Globus pallidus (tissue), 1 donor: ENCODE results near the gene TCEANC2.
A peak's percentile ranks its signal among the peaks of the same experiment; 100 is the strongest.
"Not testable (repeated sequence)": the region's sequence is repeated elsewhere in the genome, so short reads cannot be mapped to it uniquely, and the experiment has no call there.

Experiments used
- DNase-seq: peaks from one replicate; pipeline ENCODE4 v3.0.0-alpha.2; 2015; ENCODE audit warnings: low spot score

The TCEANC2 gene

DNA sequence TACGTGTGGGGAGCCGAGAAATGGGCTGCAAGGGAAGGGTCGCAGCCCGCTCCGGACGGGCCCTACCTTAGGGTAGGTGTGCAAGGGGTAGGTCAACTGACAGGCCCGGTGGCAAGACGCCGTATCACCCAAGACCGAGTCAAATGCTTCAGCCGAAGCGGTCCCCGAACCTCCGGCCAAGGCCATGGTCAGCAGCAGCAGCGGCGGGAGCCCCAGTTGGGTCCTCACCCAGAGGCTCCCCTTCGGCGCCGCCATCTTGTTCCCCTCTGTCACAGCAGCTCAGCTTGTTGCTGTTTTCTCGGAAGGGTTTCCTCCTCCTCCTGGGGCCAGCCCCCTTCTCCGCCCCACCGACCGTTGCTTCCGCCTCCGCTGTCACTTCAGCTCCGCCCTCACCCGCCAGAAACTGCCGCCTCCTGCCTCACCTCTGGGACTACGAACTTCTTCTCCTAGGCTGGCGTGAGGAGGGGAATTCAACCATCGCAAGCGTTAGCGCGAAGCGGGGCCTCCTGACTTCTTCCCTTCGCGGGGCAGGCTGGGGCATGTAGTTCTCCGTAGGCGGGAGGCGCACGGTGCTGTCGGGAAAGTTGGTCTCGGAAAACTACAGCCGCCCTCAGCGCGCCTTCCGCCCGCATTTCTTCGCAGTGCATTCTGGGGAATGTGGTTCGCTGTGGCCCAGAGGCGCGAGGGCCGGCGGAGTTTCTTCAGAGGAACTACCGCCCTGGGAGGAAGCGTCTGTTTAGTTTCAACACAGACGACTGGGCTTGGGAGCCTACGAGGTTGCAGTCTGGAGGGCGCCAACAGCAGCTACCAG is at the start of gene TCEANC2, which contains the start of gene TMEM59:
Gene TCEANC2, plus strand, starts transcription at position 675 of the 811 bp plus-strand sequence. CDS start 815 bp downstream, outside the sequence.
Gene TMEM59, minus strand, starts transcription at position 271 of the 811 bp plus-strand sequence. Its CDS starts 16 bp downstream, at position 255.
- DNase-seq, result peak; percentile 99

DNA sequence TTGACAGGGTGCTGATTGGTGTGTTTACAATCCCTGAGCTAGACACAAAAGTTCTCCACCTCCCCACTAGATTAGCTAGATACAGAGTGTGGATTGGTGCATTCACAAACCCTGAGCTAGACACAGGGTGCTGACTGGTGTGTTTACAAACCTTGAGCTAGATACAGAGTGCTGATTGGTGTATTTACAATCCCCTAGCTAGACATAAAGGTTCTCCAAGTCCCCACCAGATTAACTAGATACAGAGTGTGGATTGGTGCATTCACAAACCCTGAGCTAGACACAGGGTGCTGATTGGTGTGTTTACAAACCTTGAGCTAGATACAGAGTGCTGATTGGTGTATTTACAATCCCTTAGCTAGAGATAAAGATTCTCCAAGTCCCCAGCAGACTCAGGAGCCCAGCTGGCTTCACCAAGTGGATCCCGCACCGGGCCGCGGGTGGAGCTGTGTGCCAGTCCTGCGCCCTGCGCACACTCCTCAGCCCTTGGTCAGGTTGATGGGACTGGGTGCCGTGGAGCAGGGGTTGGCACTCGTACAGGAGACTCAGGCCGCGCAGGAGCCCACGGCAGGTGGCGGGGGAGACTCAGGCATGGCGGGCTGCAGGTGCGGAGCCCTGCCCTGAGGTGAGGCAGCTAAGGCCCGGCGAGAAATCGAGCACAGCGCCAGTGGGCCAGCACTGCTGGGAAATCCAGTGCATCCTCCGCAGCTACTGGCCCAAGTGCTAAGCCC is 49.5 kb upstream of the TCEANC2 start:
- DNase-seq, result not testable (repeated sequence)

GRCh38 chr1:54004481-54005049 is 48.8 kb upstream of the TCEANC2 start:
- no peak for DNase-seq

- no peak for DNase-seq
Observed at GRCh38 chr1:54006508-54006907, 46.9 kb upstream of the TCEANC2 start.

DNA sequence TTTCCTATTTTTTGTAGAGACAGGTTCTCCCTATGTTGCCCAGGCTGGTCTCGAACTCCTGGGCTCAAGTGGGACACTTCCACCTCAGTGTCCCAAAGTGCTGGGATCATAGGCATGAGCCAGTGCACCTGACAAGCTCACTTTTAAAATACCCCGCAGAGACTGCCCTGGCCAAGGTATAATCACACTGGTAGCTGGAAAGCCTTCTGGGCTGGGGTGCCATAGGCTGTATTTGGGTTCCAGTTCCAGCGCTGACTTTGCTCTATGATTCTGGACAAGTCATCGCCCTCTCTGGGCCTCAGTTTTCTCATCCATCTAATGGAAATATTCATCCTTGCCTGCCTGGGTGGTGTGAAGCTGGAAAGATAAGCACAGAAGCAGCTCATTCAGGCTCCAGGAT is 45.8 kb upstream of the TCEANC2 start:
- no peak for DNase-seq

DNA sequence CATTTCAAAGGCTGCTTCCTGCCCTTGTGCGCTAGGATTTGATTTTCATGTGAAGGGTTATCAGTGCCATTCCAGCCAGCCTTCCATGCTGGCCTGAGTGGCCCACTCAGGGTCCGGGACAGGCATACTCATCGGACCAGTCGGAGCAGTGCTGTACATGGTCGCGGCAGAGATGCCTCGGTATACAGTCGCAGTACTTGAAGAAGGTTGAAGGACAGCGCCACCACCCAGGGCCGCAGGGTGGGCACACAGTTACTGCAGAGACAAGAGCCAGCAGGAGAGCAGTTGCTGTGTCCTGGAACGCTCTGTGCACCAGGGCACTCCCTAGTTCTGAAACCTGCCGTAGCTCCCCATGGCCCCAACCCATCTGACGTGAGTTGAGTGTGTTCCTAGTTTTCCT is 44.5 kb upstream of the TCEANC2 start:
- DNase-seq, result no peak

DNA sequence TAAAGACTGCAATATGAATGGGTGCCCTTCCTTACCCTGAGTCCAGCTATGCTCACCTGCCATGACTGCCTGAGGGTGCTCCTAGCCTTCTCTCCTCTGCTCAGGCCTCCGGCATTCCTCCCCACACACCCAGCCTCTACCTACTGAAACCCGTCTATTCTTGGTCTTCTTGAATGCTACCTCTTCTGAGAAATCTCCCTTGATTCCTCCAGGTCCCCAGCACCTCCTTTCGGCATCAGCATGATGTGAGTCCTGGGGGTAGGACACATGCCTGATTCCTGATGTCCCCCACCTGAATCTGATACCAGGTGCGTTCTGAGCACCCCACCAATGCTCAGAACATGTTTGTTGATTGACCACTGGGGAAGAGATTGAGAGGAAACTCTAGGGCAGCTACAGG is 44.0 kb upstream of the TCEANC2 start:
- DNase-seq, result no peak

DNA sequence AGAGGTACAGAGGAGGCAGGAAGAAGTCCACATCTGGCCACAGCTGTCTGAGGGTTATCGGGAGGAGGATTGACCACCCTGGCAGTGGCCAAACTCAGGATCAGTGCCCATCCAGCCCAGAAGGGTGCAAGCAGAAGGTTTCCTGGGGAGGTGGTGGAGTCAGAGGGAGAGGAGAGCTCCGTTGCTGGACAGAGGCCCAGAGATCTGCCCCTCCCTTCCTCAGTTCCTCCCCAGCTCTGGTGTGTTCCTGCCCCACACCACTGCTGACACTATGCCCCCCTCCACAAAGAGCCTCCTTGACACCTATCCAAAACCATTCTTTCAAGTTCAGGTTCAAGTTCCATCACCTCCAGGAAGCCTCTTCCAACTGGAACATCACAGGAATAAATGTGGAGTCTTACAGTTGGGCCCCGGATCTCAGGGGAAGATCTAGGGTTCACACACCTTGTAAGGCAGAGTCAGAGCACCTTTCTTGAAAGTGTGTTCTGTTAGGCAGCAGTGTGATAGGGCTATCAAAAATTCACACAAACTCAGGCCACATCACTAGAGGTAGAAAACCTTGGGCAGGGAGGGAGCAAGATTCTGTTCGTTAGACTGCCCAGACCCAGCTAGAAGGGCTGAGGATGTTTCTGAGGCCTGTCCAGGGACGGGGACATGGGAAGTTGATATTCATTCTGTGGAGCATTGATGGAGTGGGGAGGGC is 42.8 kb upstream of the TCEANC2 start:
- DNase-seq, result no peak

- DNase-seq, result no peak
Observed at GRCh38 chr1:54011316-54012007, 41.9 kb upstream of the TCEANC2 start.

DNA sequence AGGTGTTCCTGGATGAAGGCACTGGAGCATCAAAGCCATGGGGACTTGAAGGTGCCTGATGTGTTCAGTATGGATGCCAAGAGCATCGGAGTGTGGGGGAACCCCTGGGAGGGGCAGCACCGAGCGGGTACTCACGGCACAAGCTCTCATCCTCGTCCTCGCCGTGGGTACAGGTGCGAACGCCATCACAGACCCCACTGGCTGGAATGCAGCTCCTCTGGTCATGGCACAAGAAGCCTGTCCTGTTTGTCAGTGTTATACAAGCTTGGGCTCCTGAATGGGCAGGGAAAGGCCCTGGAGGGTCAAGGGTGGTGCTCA is 41.4 kb upstream of the TCEANC2 start:
- no peak for DNase-seq

GRCh38 chr1:54012863-54013262 is 40.5 kb upstream of the TCEANC2 start:
- no peak for DNase-seq

DNA sequence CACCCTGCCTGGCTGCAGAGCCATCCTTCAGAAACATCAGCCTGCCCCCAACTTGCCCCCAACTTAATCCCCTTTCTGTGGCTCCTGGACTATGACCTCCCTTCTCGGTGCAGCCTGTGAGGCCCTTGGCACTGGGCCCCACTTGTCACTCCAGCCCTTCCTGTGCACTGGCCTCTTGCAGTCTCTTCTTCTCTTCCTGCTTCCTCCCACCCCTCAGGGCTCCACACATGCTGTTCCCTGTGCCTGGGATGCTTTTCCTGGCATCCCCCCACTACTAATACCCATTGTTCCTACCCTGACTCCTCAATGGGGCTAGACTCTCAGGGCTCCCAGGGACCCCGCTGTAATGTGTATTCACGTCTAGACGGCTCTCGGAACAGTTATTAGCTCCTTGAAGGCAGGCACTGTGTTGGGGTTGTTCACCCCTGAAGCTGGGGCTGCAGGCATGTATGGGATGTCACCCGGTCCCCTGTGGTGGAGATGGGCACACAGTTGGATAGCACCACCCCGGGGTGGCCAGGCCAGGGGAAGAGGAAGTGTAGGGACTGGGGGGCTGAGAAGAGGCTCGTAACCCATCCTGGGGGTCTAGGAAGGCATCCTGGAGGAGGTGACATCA is 39.9 kb upstream of the TCEANC2 start:
- no peak for DNase-seq

DNA sequence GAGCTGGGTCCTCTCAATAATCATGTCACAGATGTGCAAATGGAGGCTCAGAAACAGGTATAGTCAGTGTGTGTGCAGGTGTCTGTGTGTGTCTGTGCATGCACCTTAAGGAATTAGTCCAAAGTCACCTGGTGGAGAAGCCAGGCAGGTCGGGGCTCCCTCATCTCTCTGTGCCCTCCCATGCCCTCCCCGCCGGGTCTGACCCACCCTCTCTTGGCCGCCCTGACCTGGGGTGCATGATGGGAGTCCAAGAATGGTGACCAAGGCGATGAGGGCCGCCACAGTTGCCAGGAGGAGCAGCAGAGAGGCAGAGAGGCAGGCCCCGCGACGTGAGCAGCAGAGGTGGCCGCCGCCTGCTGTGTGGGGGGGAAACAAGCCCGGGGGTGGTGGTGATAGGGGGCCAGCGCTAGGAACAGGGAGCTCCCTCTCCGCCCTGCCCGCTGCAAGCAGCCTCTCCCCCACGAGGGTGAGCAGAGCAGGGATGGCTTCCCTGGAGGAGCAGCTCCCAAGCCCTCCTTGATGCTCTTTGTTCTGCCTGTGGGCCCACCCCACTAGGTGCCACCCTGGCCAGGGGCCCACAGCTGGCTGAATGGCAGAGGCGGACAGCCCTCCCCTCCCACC is 39.3 kb upstream of the TCEANC2 start:
- no peak for DNase-seq

DNA sequence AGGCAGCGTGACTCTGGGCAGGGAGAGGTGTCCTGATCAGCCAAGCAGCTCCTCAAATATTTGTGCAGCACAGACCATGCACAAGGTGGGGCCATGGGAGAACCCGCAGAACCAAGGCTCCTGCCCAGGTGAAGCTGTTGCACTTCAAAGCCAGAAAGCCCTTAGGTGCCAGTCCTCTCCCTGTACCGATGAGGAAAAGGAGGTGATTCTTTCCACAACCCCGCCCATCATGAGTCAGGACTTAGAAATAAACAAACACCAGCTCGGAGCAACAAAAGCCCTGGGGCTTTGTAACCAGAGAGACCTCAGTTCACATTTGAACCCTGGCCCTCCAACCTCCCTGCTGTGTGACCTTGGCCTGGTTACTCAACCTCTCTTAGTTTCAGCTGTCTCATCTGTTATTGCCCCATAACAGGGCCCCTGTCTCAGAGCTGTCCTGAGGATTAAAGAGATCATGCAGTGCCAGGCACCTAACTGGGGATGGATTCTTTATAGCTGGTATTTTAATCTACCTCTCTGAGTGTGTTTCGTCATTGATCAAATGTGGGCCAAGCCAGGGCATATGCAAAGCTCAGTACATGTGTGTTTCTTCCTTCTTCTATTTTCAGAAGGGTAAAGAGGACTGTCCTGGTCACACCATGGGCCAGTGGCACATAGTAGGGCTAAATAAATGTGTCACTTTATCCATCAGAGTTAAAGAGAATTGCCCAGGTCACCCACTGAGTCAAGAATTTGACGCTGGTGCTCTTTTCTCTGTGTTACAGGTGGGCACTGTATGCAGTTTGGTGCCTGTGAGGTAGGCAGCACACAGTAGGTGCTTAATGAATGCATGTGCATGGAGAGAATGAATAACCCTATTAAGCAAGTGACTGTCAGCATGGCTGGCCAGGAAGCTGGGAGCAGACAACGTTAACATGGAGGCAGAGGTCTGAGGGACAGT is 36.8 kb upstream of the TCEANC2 start:
- no peak for DNase-seq

GRCh38 chr1:54017979-54018378 is 35.4 kb upstream of the TCEANC2 start, which contains the start of gene LDLRAD1:
Gene LDLRAD1, minus strand, starts transcription at chr1:54018186. Its CDS starts 74 bp downstream, at chr1:54018112.
- no peak for DNase-seq

DNA sequence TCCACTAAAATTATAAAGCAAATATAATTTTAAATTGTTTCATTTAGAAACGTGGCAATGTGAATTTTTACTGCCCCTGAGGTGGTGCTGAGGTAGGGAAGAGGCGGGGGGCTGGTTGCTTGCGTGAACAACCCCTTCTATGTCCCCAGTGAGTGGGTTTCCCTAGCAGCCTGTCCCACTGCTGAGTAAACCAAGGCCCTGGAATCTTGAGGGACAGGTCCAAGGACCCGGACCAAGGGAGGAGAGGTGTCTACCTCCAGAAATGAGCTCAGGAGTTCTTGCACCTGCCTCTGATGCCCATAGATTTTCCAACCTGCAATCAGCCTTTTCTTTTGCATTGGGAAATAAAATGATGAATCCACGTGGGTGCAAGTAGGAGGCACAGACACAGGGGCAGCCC is 34.8 kb upstream of the TCEANC2 start:
- DNase-seq, result no peak

DNA sequence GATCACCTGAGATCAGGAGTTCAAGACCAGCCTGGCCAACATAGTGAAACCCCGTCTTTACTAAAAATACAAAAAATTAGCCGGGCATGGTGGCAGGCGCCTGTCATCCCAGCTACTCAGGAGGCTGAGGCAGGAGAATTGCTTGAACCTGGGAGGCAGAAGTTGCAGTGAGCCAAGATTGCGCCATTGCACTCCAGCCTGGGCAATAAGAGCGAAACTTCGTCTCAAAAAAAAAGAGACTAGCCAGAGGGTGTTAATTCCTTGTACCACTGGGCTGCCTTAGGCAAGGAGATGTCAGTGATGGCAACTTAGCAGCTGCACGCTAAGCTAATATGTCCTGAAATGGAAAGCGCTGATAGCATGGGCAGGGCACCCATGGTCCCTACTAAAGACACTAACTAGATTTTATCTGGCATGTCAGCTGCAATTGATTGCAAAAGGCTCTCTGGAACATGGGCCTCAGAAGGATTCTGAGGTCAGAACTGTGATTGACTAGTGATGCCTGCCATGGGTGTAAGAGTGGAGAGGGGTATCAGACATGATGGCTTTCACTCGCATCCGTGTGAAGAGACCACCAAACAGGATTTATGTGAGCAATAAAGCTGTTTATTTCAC is 33.7 kb upstream of the TCEANC2 start:
- not testable (repeated sequence) for DNase-seq

- DNase-seq, result no peak
Observed at GRCh38 chr1:54024358-54024757, 29.1 kb upstream of the TCEANC2 start.

GRCh38 chr1:54024811-54025210 is 28.6 kb upstream of the TCEANC2 start:
- DNase-seq, result not testable (repeated sequence)
